NCI-H1092 treated with DMSO at 0.1 percent for 48 hours (cell line): ENCODE results near the gene CYP11A1.

Experiments used
- DNase-seq: peaks from one replicate; lab custom pipeline; 2025; lab: John Stamatoyannopoulos, UW

The CYP11A1 gene

DNA sequence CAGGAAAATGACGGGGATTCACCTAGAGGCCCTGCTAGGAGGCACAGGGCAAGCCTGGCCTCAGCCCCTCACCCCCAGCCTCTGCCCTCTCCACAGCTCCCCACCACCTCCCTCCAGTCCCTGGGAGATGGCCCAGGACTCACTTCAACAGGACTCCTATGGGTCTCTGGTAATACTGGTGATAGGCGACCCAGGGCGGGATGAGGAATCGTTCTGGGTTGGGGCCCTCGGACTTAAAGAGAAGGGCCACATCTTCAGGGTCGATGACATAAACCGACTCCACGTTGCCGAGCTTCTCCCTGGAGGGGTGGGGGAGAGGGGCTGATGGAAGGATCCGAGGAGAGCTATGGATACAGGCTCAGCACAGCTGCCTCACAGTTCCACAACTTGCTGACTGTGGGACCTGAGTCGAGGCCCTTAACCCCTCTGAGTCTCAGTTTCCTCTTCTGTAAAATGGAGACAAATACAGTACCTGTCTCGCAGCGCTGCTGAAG, 19.6 kb downstream of the CYP11A1 start:
- no peak for DNase-seq

DNA sequence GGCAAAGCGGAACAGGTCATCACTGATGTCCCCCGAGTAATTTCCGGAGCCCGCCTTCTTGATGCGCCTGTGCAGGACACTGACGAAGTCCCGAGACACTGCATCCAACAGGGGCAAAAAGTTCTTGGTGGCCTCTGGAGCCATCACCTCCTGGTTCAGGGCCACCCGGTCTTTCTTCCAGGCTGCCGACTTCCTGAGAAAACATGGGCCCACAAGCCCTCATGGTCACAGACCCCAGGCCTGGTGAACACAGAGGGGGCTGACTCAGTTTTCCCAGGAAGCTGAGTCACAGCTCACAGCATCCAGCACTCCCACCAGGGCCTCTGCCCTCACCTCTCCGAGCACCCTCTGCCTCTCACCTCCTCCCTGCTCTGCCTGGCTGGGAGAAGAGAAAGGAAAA, 22.4 kb downstream of the CYP11A1 start:
- no peak for DNase-seq

GRCh38 chr15:74343797-74344127, 23.7 kb downstream of the CYP11A1 start:
- DNase-seq: no peak

DNA sequence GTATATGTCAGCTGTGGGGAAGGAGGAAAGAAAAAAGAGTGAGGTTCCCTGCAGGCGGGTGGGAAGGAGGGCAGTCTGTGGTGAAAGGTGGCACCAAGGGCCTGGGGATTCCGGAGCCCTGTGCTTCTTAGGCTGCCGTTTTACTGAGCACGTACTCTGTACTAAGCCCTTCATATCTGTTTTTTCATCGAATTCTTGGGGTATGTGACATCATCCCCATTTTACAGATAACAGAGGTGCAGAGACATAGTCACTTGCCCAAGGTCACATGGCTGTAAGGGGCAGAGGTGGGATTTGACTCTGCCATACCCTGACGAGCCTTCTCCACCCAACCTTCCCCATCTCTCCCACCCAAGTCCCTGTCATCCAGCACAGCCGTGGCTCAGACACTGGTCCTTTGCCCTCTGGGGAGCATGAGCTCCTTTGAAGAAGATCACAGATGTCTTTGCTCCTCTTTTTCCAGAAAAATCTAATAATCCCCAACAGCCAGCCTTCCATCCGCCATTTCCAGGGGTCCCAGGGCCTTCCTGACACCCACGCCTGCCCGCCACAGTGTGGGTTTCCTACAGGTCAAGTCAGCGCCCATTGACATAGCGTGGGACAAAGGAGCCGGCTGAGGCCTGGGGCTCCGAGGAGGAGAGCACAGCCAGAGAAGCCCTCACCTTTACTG, 24.2 kb downstream of the CYP11A1 start:
- no peak for DNase-seq

DNA sequence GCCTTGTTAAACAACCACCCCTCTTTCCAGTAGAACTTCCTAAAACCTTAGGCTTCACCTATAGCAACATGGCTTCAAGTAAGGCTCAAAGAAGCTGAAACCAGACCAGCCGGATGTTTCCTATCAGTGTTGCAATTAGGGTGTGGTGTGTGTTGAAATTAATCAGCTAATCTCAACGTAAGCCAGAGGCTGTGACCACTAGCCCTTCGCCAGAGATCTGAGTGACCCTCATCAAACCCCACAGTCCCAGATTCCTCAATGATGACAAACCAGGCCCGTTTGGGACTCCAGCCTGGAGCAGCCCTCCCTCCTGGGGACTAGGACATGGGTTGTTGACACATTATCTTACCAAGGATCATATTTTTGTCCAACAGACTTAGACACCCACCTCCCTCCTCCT, 27.3 kb downstream of the CYP11A1 start:
- DNase-seq: no peak

- DNase-seq: no peak
Observed at GRCh38 chr15:74339371-74339770, 28.1 kb downstream of the CYP11A1 start.

DNA sequence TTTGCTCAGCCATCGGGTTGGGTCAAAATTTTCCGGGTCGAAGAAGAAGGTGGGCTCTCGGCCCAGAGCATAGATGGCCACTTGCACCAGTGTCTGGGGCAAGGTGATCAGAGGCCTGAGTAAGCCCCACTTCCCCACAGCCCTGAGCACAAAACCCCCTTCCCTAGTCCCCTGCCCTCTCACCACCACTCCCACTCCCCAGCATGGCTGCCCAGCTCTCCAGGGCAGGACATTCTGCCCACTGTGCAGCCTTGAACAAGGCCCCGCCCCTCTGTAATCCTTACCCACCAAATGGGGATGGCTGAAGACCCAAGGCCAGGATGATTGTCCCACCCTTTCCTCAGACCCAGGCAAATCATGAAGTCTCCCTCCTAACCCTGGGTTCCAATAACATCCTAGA, 28.8 kb downstream of the CYP11A1 start:
- no peak for DNase-seq

DNA sequence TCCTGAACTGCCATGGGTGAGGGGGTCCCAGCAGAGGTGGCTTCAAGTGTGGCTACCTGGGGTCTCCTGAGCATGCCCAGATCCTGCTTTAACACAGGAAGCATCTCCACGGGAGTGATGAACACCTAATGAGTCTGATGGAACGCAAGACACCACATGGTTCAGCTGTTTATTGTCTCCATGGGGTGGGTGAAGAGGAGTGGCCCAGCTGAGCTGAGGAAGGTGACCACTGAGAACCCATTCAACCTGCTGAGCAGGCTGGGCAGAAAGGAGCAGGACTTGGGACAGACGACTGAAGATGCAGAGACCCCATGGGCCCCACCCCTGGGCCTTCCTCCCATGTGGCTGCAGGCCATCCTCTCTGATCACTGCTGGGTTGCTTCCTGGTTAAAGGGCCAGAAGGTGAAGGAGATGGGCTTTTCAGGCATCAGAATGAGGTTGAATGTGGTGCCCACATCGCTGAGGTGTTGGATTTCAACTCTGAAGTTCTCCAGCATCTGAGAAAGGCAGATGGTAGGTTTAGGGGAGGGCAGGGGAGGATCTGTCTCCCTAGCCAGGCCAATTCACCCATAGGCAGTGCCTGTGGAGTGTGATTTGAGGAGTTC, 29.7 kb downstream of the CYP11A1 start:
- DNase-seq: no peak

DNA sequence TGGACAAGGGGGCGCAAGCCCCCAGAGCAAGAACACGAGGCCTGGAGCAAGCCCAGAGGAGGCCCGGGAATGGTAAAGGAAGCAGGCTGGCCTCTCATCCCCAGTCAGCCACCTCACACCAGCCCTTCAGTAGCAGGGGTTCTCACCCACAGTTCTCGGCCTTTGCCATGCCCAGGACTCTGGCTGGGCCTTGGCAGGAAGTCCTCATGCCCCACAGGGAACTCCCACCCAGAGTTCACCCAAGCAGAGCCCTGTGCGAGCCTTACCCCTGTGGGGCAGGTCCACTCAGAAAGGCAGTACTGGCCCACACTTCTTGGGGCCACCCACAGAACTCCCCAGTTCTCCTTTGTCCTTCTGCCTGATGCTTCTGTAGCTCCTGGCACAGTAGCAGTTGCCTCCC, 30.3 kb downstream of the CYP11A1 start:
- DNase-seq: no peak

- no peak for DNase-seq
Observed at GRCh38 chr15:74336061-74337005, 31.1 kb downstream of the CYP11A1 start.

DNA sequence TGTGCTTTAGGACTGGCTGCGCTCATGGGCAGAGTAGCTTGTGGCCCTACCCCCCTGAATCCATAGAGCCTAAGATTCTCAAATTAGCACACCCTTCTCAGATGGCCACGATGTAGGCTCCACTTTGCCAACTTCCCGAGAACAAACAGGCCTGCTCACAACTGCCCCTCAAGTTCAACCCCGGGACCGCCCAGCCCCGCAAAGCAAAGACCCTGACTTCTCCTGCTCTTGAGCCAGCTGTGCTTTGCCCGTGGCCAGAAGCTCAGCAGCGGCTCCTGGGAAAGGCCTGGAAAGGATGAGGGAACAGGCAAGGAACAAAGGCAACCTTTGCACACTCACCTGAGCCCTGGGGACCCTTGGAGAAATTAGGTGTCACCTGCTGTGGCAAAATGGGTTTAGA, 32.0 kb downstream of the CYP11A1 start:
- DNase-seq: no peak

DNA sequence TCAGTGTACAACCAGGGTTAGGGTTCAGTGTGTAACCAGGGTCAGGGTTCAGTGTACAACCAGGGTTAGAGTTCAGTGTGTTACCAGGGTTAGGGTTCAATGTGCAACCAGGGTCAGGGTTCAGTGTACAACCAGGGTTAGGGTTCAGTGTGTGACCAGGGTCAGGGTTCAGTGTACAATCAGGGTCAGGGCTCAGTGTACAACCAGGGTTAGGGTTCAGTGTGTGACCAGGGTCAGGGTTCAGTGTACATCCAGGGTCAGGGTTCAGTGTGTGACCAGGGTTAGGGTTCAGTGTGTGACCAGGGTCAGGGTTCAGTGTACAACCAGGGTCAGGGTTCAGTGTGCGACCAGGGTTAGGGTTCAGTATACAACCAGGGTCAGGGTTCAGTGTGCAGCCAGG, 33.3 kb downstream of the CYP11A1 start:
- no peak for DNase-seq

- no peak for DNase-seq
Observed at GRCh38 chr15:74333662-74334061, 33.8 kb downstream of the CYP11A1 start.

DNA sequence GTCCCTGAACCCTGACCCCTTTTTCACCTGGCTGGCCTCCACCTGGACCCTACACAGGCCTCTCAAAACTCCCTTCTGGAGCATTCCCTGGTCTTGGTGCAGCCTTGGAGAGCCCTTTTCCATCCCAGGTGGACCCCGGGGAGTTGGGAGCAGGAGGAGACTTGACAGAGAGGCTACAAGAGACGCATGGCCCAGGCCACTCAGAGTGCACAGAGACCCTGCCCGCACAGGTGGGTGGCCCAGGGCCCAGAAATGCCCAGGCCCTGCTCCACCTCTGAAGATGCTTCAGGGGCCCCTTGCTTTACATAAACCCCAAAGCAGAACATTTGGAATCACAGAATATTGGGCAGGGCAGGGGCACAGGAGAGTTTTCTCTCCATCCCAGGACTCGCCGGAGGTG, 34.4 kb downstream of the CYP11A1 start:
- no peak for DNase-seq

GRCh38 chr15:74332611-74333010, 34.8 kb downstream of the CYP11A1 start:
- DNase-seq: no peak

DNA sequence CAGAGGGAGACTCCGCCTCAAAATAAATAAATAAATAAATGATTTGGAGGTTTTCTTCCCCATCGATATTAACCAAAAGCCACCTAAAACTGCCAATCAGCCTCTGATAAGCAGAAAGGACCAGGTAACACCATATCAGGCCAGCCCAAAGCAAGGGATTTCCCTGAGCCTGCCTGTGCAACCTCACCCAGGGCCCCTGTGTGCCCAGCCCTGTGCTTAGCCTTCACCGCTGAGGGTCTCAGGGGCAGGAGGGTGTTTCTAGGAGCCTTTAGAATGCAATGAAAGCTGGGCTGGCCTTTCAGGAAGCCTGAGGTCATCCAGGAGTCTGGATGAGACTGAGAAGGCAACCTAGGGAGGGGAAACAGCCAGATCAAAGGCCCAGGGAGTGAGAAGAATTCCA, 35.4 kb downstream of the CYP11A1 start:
- DNase-seq: no peak

GRCh38 chr15:74330861-74331408, 36.5 kb downstream of the CYP11A1 start:
- DNase-seq: no peak

- no peak for DNase-seq
Observed at GRCh38 chr15:74328331-74329056, 39.0 kb downstream of the CYP11A1 start.

DNA sequence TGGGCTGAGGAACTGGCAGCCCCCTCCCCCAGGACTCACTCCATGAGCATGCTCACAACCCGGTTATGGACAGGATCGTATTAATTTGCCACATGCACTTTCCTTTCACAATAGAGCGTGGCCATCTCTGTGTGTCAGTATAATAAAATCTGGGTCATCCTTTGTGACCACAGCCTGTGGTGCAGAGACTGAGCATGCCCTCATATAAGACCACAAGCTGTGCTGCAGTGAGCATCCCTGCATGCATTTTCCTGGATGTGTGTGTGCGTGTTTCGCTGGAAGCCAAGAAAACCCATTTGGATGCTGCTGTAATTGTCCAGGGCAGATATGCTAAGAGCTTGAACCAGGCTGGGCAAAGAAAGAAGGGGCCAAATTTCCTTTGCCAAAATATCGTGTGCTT, 39.7 kb downstream of the CYP11A1 start:
- no peak for DNase-seq

DNA sequence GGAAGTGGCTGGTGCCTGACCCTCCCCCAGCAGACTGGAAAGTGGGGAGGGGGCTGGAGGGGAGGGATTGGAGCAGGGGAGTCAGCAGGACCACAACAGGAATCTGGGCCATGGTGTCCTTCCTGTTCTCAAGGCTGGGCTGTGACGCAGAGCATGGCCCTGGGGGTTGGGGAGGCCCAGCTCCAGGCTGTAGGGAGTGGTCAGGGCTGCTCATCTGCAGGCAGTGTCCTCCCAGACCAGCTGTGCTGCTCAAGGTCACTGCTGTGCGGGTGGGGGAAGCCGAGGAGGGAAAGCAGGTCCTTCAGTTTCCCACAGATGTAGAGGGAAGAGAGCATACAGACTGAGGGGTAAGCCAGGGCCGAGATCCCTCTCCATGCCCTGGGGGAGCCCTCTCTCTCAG, 40.7 kb downstream of the CYP11A1 start:
- DNase-seq: no peak

GRCh38 chr15:74324714-74325113, 42.7 kb downstream of the CYP11A1 start:
- no peak for DNase-seq

GRCh38 chr15:74322558-74323180, 44.8 kb downstream of the CYP11A1 start:
- DNase-seq: peak; percentile 46
